Measurements from ENCODE around the gene KRTAP3-1.

- TF ChIP-seq, protein P1, sequence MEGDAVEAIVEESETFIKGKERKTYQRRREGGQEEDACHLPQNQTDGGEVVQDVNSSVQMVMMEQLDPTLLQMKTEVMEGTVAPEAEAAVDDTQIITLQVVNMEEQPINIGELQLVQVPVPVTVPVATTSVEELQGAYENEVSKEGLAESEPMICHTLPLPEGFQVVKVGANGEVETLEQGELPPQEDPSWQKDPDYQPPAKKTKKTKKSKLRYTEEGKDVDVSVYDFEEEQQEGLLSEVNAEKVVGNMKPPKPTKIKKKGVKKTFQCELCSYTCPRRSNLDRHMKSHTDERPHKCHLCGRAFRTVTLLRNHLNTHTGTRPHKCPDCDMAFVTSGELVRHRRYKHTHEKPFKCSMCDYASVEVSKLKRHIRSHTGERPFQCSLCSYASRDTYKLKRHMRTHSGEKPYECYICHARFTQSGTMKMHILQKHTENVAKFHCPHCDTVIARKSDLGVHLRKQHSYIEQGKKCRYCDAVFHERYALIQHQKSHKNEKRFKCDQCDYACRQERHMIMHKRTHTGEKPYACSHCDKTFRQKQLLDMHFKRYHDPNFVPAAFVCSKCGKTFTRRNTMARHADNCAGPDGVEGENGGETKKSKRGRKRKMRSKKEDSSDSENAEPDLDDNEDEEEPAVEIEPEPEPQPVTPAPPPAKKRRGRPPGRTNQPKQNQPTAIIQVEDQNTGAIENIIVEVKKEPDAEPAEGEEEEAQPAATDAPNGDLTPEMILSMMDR (IDR thresholded peaks at IDR 0.05): no peak
- TF ChIP-seq POLR2A (IDR thresholded peaks at IDR 0.05) (no peak), EP300 (IDR thresholded peaks at IDR 0.05; ENCODE audit: low read depth) (no peak)
These were observed 15.8 kb upstream of the KRTAP3-1 start for GRCh38 chr17:41024697-41025096.

Measured in transverse colon (tissue), 3 donors.